CD4-positive, alpha-beta T cell treated with Interleukin-17A for 4 hours (primary cell): Measurements from ENCODE around the gene TBCE.
"Not testable (repeated sequence)": the region's sequence is repeated elsewhere in the genome, so short reads cannot be mapped to it uniquely, and the experiment has no call there.

Experiments used
- DNase-seq: peaks from one replicate; pipeline ENCODE4 v3.0.0-alpha.2; 2020; ENCODE audit warnings: mixed read lengths

TBCE gene

DNA sequence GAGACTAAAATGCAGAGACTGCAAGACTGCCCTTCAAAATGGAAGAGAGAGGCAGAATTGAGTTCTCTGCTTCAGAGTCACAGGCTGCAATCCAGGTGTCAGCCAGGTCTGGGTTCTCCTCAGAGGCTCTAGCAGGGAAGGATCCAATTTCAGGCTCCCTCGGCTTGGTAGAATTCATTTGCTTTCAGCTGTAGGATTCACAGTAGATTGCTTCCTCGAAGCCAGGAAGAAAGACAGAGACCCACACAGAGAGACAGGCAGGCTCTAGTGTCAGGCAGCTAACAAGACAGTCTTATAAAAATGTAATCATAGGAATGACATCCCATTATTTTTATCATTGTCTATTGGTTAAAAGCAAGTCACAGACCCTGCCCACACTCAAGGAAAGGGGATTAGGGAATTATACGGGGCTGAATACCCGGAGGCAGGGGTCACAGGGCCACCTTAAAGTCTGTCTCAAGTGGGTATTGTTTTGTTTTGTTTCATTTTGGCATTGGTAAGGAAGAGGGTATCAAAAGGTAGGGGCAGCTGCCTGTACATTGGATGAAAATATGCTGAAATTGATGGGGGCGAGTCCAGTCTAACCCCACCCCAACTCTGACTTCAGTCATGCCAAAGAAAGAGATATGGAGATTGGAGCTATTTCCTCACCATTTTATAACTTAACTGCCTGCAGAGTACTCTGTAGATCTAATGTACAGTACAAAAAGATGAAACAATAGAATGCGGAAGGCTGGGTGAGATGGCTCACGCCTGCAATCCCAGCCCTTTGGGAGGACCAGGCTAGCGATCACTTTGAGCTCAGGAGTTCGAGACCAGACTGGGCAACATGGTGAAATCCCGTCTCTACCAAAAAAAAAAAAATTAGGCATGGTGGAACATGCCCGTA is 9.5 kb upstream of the TBCE start:
- no peak for DNase-seq

DNA sequence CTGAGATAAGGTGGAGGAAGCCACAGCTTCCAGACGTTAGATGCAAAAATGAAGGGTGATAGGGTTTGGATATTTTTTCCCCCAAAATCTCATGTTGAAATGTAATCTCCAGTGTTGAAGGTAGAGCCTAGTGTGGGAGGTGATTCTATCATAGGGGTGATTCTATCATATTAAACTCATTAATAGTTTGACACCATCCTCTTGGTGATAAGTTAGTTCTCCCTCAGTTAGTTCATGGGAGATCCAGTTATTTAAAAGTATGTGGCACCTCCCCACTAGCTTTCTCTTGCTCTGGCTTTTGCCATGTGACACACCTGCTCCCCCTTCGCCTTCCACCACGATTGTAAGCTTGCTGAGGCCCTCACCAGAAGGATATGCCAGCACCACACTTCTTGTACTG is 8.3 kb upstream of the TBCE start:
- DNase-seq, result no peak

DNA sequence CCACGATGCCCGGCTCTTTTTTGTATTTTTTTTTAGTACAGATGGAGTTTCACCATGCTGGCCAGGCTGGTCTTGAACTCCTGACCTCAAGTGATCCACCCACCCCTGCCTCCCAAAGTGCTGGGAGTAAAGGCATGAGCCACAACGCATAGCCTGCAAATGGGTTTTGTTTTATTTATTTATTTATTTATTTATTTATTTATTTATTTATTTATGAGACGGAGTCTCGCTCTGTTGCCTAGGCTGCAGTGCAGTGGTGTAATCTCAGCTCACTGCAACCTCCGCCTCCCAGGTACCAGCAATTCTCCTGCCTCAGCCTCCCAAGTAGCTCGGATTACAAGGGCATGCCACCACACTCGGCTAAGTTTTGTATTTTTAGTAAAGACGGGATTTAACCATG is 3.0 kb upstream of the TBCE start:
- DNase-seq, result not testable (repeated sequence)

DNA sequence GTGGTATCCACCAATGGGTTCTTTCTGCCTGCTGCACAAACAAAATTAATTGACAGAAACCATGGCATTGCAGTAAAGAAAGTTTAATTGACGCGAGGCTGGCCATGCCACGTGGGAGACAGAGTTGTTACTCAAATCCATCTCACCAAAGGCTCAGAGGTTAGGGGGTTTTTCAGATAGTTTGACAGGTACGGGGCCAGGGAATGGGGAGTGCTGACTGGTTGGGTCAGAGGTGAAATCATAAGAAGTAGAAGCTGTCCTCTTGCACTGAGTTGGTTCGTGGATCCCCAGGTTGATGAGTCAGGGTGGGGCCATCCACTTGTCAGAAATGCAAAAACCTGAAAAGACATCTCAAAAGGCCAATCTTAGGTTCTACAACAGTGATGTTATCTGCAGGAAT is 941 bp upstream of the TBCE start:
- no peak for DNase-seq

DNA sequence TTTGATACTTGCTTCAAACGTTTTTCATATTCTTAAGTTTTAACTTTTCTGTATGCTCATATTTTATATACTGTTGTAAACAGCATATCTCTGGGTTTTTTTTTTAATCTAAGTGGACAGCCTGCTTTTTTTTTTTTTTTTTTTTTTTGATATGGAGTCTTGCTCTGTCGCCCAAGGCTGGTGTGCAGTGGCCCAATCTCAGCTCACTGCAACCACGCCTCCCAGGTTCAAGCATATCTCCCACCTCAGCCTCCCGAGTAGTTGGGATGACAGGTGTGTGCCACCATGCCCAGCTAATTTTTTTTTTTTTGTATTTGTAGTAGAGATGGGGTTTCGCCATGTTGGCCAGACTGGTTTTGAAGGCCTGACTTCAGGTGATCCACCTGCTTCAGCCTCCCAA is 1.2 kb downstream of the TBCE start:
- no peak for DNase-seq

DNA sequence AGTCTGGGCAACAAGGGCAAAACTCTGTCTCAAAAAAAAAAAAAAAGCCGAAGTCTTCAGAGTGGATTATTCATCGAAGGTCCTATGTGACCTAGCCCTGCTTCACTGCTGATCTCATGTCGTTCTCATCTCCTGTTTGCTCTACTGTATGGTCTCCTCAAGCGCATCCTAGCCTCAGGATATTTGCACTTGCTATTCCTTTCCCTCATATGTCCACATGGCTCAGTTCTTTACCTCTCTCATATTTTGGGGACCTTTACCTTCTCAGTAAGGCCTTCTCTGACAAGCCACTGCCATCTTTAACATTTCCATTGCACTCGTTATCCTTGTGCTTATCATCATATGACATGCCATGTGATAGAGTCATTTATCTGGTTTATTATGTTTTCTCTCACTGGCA is 2.6 kb downstream of the TBCE start:
- DNase-seq, result no peak

DNA sequence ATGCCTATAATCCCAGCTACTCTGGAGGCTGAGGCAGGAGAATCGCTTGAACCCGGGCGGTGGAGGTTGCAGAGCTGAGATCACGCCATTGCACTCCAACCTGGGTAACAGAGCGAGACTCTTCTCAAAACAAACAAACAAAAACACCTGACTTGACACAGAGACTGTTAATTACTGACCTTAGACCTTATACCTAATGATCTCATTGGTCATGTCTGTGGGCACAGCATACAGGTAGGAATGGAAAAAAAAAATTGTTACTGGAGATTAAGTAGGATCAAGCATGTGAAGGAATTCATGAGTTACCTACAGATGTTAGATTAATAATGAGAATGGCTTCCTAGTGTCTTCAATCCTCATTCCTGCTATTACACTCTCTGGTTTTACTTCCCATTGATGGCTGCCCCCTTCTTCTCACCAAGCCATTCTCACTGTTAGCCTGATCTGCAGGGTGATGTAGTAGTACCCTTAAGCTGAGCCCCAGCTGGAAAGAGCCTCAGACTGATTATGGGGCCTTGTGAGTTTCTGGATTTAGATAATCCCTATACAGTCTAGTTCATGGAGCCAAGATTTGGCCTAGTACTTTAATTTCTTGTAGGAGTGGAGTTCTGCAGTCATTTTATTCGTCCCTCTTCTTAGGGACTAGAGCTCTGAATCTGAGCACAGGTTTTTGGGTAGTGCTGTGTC is 8.8 kb downstream of the TBCE start:
- no peak for DNase-seq

DNA sequence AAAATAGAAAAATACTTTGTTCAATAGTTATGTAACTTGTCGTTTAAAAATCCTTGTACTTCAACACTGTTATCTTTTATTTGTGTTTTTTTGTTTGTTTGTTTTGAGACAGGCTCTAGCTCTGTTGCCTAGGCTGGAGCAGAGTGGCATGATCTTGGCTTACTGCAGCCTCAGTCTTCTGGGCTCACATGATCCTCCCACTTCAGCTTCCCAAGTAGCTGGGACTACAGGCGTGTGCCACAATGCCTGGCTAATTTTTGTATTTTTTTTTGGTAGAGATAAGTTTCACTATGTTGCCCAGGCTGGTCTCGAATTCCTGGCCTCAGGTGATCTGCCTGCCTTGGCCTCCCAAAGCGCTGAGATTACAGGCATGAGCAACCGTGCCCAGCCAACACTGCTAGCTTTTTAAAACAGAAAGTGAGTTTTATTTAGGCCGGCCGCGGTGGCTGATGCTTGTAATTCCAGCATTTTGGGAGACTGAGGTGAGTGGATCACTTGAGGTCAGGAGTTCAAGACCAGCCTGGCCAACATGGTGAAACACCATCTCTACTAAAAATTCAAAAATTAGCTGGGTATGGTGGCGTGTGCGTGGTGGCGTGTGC is 11.0 kb downstream of the TBCE start:
- DNase-seq, result not testable (repeated sequence)

DNA sequence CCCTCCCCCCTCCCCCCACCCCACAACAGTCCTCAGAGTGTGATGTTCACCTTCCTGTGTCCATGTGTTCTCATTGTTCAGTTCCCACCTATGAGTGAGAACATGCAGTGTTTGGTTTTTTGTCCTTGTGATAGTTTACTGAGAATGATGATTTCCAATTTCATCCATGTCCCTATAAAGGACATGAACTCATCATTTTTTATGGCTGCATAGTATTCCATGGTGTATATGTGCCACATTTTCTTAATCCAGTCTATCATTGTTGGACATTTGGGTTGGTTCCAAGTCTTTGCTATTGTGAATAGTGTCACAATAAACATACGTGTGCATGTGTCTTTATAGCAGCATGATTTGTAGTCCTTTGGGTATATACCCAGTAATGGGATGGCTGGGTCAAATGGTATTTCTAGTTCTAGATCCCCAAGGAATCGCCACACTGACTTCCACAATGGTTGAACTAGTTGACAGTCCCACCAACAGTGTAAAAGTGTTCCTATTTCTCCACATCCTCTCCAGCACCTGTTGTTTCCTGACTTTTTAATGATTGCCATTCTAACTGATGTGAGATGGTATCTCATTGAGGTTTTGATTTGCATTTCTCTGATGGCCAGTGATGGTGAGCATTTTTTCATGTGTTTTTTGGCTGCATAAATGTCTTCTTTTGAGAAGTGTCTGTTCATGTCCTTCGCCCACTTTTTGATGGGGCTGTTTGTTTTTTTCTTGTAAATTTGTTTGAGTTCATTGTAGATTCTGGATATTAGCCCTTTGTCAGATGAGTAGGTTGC is 14.9 kb downstream of the TBCE start:
- DNase-seq, result not testable (repeated sequence)

DNA sequence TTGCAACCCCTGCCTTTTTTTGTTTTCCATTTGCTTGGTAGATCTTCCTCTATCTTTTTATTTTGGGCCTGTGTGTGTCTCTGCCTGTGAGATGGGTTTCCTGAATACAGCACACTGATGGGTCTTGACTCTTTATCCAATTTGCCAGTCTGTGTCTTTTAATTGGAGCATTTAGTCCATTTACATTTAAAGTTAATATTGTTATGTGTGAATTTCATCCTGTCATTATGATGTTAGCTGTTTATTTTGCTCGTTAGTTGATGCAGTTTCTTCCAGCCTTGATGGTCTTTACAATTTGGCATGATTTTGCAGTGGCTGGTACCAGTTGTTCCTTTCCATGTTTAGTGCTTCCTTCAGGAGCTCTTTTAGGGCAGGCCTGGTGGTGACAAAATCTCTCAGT is 18.4 kb downstream of the TBCE start:
- not testable (repeated sequence) for DNase-seq

DNA sequence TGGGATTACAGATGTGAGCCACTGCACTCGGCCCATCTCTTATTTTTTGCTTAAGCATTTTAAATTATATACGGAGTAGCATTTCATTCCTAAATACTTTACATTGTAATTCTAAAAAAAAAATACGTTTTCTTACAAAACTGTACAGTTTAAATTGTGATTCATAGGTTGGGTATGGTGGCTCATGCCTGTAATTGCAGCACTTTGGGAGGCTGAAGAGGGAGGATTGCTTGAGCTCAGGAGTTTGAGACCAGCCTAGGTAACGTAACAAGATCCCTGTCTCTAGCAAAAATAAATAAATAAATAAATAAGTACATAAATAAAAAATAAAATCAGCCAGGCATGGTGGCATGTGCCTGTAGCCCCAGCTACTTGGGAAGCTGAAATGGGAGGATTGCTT is 24.6 kb downstream of the TBCE start:
- no peak for DNase-seq

DNA sequence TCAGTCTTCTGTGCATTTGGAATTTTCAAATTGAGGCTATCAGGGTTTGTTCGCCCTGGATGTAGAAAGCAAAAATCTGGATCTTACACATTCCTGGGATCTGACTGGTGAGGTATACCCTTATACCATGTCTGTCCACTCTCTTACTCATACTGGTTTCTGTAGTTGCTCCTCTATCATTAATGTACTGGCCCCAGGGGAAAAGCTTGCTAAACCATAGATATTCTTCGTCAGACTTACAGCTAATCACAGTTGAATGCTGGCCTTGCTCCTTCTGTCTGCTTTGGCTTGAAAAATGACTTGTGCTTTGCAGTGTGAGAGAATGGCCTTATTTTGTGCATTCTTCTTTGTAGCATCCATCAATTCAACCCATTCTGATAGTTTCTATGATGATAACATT is 30.5 kb downstream of the TBCE start:
- no peak for DNase-seq

DNA sequence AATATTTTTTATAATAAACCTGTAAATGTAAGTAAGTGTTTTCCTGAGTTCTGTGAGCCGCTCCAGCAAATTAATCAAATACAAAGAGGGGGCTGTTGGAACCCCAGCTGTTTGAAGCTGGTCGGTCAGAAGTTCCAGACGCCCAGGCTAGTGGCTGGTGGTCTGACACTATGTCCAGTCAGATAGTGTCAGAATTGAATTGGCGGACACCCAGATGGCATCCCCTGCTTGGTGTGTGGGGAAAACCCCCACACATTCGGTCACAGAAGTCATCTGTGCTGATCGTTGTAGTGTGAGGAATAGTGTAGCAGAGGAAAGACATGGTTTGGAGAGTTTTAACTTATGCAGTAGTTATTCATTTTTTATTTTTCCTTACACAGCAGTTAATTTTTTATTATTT is 32.4 kb downstream of the TBCE start:
- DNase-seq, result no peak

DNA sequence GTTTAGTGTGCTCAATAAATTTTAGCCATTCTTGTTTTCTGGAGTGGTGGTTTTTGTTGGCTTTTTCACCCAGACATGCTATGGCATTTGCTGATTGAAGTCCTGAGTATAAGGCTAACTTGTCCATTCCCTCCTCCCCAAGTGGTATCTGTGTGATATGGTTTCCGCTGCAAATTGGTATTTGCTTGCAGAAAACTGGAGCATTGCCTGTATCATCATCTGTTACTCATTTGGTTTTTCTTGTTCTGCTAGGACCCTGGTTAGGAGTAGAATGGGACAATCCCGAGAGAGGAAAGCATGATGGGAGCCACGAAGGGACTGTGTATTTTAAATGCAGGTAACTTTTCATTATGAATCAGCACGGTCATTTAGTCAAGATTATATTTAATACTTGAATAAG is 34.0 kb downstream of the TBCE start:
- DNase-seq, result no peak

DNA sequence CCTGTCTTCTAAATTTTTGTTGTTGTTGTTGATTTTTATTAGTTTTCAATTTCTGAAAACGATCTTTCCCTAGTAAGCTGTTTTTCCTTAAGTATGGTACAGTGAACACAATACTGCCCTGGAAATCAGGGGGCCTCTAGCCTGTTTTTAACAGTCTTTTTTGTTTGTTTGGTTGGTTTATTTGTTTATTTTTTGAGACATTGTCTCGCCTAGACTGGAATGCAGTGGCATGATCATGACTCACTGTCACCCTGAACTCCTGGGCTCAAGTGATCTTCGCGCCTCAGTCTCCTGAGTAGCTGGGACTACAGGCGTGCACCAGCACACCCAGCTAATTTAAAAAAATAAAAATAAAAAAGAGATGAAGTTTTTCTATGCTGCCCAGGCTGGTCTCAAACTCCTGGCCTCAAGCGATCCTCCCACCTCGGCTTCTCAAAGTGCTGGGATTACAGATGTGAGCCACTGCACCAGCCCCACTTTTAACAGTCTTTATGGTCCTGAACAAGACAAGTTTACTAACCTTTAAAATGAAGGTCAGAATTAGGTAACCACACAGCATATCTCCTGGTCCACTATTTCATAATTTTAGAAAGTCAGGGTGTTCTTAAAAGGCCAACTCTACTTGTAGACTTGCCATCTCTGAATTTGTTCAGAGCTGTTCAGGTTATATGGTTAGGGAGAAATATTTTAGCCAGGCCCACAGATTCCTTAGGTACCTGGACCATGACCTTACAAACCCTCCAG is 35.4 kb downstream of the TBCE start:
- DNase-seq, result no peak

DNA sequence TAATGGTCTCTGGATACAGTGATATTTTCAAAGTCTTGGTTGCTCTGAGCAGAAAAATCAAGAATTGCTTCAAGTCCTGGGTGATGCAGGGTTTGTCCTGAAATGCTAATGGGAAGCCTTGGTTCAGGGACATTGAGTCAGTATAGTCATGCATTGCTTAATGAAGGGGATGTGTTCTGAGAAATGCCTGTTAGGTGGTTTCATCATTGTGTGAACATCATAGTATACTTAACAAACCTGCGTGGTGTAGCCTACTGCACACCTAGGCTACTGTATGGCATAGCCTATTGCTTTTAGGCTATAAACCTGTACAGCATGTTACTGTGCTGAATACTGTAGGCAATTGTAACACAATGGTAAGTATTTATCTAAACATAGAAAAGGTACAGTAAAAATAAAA is 36.4 kb downstream of the TBCE start:
- no peak for DNase-seq

DNA sequence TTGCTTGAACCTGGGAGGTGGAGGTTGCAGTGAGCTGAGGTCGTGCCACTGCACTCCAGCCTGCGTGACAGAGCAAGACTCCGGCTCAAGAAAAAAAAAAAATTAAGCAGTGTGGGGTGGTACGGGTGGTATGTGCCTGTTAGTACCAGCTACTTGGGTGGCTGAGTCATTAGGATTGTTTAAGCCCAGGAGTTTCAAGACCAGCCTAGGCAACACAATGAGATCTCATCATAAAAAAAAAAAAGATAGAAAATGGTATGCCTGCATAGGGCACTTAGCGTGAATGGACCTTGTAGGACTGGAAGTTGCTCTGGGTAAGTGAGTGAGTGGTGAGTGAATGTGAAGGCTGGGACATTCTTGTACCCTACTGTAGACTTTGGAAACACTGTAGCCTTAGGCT is 37.0 kb downstream of the TBCE start:
- no peak for DNase-seq

DNA sequence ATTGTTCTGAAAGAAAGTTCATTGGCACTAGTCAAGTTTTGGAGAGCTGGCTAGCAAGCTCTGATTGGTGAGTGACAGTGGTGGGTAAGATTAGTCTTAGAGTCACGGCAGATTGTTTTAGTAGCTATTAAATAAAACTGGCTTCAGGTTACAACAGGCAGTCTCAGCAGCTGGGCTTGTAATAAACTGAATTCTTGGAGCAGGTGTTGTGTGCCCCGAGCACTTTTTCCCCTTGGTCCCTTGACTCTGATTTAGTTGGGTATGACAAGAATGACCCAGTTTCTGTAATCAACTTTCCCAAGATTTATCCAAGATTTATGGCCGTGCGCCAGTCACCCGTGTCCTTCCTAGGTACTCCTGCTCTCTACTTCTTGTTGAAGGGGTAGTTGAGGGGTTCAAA is 40.2 kb downstream of the TBCE start:
- no peak for DNase-seq

DNA sequence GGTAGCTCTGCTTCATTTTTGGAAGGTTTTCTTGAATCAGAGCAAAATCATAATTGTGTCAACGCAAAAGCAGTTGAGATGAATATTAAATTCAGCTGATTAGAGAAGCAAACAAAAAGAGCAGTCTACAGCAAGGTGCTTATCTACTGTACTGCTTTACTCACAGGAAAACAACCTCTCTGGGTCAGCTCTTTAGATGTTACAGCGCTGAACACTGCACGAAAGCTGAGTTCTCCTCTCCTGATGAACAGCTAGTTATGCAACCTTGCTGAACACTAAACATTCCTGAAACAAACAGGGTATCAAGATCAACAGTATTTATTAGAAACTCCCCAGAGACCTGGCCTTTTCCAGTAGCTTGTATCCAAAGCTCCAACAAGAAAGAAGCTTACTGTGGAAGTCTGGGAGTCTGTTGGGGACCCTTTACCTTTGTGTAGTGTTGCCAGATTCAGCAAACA is 41.3 kb downstream of the TBCE start:
- no peak for DNase-seq

DNA sequence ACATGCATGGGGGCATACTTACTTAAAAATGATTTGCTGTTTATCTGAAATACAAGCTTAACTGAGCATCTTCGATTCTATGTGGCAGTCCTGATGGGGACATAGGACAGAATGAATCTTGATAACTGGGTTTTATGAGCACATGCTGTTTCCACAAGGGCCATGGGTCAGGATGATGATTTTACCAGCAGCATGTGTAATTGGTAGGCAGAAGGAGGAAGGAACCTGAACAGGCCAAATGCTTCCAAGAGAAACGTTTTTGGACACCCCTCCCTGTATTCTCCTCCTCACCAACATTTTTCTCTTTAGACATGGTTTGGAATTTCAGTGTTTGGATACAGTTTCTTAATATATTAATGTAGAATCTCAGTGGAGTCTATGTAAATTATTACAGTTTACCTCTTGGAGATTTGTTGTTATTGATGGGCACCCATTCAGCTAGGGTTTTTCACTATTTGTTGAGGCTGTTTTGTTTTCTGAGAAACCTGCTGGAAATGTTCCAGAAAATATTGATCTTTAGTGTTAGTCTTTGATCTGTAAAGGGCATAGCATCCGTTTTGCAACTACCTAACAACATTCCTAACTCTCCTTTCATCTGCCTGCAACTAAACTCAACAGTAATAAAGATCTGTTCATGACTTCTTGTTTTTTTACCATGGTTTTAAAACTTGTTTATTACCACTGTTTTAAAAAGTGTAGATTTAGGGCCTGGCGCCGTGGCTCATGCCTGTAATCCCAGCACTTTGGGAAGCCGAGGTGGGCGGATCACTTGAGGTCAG is 42.0 kb downstream of the TBCE start:
- no peak for DNase-seq

DNA sequence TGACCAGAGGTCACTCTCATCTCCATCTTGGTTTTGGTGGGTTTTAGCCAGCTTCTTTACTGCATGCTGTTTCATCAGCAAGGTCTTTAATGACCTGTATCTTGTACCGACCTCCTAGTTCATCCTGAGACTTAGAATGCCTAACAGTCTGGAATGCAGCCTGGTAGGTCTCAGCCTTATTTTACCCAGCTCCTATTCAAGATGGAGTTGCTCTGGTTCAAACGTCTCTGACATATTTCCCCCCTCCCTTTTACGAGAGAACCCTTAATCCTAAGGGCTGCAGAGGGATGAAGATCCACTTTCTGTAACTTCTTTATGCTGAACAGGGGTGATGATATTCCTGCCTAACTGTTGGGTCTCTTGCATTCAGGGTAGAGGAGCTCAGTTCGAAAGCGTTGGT is 43.2 kb downstream of the TBCE start:
- DNase-seq, result no peak
